ENCODE data around the gene TCF4. TPM values are rescaled to one million over a fixed set of nuclear protein-coding genes. Genes with fewer than 3 reads are reported as not detected.

Gene TCF4
- polyA plus RNA-seq, 4 donors = 55.7 to 78.2 (median 72.4) TPM

DNA sequence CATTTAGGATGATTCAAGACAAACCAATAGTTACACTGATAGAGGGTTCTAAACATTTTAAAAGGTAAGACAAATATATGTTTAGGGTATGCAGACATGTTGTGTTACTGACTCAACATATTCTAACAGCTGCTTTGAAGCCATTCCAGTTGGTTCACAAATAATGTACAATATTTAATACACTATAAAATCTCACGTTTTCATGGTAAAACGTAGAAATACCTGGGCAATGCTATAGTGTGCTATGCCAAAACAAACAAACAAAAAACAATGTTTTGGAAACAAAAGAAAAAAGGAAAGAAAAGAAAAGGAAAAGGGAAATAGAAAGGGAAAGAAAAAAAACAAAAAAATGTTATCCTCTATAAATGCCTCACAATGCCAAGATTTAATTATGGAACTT is 277.1 kb downstream of the TCF4 start:
- no peak for DNase-seq (ENCODE audit: low read depth in 4 of 4, low spot score in 3 of 4)

- no peak for DNase-seq (ENCODE audit: low read depth in 4 of 4, low spot score in 3 of 4)
Measured at GRCh38 chr18:55310044-55310676, 277.8 kb downstream of the TCF4 start.

- DNase-seq (ENCODE audit: low read depth in 4 of 4, low spot score in 3 of 4) = no peak
Measured at GRCh38 chr18:55309249-55309648, 278.7 kb downstream of the TCF4 start.

- no peak for DNase-seq (ENCODE audit: low read depth in 4 of 4, low spot score in 3 of 4)
Measured at GRCh38 chr18:55307505-55307904, 280.5 kb downstream of the TCF4 start.

- no peak for DNase-seq (ENCODE audit: low read depth in 4 of 4, low spot score in 3 of 4)
Measured at GRCh38 chr18:55306359-55307024, 281.5 kb downstream of the TCF4 start.

GRCh38 chr18:55302167-55302833 is 285.7 kb downstream of the TCF4 start:
- DNase-seq (ENCODE audit: low read depth in 4 of 4, low spot score in 3 of 4) = no peak

GRCh38 chr18:55301824-55302166 is 286.2 kb downstream of the TCF4 start:
- DNase-seq (ENCODE audit: low read depth in 4 of 4, low spot score in 3 of 4) = no peak

GRCh38 chr18:55300936-55301531 is 287.0 kb downstream of the TCF4 start:
- DNase-seq (ENCODE audit: low read depth in 4 of 4, low spot score in 3 of 4) = no peak

- no peak for DNase-seq (ENCODE audit: low read depth in 4 of 4, low spot score in 3 of 4)
Measured at GRCh38 chr18:55300421-55300935, 287.5 kb downstream of the TCF4 start.

DNA sequence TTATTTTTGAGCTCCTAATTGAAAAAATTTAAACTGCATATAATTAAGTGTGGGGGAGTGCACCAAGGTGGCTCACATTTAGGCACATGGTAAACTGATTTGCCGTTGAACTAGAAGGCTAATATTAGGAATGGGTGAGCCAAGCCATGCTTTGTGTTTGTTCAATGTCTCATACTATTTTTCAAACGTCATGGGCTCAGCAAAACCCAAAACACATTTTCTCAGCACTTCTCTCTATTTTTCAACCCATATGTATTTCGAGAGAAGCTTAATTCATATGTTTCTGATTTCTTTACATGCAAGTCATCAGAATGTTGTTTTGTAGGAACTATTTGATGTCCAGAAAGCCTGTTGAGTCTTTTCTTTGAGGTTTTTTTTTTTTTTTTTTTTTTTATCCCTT is 291.2 kb downstream of the TCF4 start:
- no peak for DNase-seq (ENCODE audit: low read depth in 4 of 4, low spot score in 3 of 4)

- DNase-seq (ENCODE audit: low read depth in 4 of 4, low spot score in 3 of 4) = no peak
Measured at GRCh38 chr18:55296115-55296514, 291.9 kb downstream of the TCF4 start.

- DNase-seq (ENCODE audit: low read depth in 4 of 4, low spot score in 3 of 4) = no peak
Measured at GRCh38 chr18:55290898-55291297, 297.1 kb downstream of the TCF4 start.

GRCh38 chr18:55289775-55290174 is 298.2 kb downstream of the TCF4 start:
- DNase-seq (ENCODE audit: low read depth in 4 of 4, low spot score in 3 of 4) = no peak

- no peak for DNase-seq (ENCODE audit: low read depth in 4 of 4, low spot score in 3 of 4)
Measured at GRCh38 chr18:55289048-55289447, 298.9 kb downstream of the TCF4 start.

GRCh38 chr18:55287935-55288868 is 299.8 kb downstream of the TCF4 start:
- DNase-seq (ENCODE audit: low read depth in 4 of 4, low spot score in 3 of 4) = no peak

- DNase-seq (ENCODE audit: low read depth in 4 of 4, low spot score in 3 of 4) = no peak
Measured at GRCh38 chr18:55287149-55287806, 300.7 kb downstream of the TCF4 start.

DNA sequence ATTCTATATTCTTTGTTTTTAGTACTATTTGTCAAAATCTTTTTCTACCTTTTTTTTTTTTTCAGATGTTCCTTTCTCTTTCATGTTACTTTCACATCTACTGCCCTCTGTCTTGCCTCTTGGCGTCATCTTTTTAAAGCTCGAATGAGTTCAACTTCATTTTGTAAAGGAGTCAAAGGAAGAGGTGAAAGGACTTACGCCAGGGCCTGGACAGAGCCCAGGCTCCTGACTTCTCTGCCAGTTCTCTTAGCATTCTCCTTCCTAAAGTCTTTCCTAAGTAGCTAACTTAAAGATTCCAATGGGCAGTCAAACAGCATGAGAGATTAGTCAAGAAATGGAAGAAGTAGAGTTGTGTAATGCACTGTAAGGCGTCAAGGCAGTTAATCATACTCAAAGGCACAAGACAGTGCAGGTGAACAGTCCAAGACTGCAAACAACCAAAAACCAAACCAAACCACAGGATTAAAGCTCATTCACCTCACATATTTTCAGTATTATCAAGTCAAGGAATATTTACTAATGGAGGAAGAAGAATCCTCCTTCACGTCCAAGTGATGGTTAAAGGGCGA is 301.7 kb downstream of the TCF4 start:
- DNase-seq (ENCODE audit: low read depth in 4 of 4, low spot score in 3 of 4) = no peak

- DNase-seq (ENCODE audit: low read depth in 4 of 4, low spot score in 3 of 4) = no peak
Measured at GRCh38 chr18:55284614-55285013, 303.4 kb downstream of the TCF4 start.

GRCh38 chr18:55283309-55283708 is 304.7 kb downstream of the TCF4 start:
- DNase-seq (ENCODE audit: low read depth in 4 of 4, low spot score in 3 of 4) = no peak

DNA sequence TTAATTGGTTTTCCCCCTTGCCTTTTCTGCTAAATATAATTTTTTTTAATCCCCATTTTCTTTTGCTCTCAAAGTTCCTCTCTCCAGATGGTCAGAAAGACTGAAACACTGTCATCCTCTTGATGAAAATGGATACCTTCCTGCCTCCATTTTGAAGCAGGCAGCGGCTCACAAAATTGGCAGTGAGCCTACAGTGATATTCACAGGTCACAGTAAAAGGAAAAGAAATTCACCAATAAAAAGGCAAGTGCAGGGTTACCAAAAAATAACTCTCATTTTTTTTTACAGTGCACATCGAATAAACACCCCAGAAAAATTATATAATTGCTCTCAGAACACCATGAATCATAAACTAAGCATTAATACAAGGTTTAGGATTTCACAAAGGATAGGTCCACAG is 307.5 kb downstream of the TCF4 start:
- DNase-seq (ENCODE audit: low read depth in 4 of 4, low spot score in 3 of 4) = no peak

Measured in right renal pelvis (tissue), 4 donors.